ENCODE results near the gene ERAP2.

Gene ERAP2

DNA sequence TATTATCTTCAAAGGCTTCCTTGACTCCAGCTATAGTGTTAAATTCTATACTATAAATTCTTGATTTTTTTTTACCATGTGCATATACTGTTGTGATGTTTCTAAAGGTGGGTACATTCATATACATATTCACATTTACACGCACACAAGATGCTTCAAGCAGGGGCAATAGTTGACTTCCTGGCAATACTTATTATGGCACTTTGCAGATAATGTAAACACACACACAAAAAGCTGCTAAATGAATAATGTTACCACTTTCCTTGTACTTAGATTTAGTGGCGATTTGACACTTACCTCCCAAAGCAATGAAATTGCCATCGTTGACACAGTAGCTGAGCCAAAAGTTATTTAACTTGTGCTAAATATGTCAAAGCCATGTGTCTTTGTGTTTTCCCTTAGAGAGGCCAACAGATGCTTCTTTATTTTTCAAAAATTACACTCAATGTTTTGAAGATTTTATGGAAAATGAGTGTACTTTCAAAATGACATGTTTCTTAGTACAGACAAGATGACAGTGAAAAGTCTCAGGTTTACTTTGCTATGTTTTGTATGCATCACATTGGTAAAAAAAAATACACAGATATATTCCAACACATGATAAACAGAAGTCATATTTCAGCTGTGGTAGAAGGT, 12.2 kb upstream of the ERAP2 start:
- TF ChIP-seq, protein P1, sequence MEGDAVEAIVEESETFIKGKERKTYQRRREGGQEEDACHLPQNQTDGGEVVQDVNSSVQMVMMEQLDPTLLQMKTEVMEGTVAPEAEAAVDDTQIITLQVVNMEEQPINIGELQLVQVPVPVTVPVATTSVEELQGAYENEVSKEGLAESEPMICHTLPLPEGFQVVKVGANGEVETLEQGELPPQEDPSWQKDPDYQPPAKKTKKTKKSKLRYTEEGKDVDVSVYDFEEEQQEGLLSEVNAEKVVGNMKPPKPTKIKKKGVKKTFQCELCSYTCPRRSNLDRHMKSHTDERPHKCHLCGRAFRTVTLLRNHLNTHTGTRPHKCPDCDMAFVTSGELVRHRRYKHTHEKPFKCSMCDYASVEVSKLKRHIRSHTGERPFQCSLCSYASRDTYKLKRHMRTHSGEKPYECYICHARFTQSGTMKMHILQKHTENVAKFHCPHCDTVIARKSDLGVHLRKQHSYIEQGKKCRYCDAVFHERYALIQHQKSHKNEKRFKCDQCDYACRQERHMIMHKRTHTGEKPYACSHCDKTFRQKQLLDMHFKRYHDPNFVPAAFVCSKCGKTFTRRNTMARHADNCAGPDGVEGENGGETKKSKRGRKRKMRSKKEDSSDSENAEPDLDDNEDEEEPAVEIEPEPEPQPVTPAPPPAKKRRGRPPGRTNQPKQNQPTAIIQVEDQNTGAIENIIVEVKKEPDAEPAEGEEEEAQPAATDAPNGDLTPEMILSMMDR (IDR thresholded peaks at IDR 0.05; ENCODE audit: borderline replicate concordance, insufficient read depth, low read depth, low read length), result no peak
- no peak overlapping the region for H3K4me3 ChIP-seq (ENCODE audit: low read depth, low read length)

DNA sequence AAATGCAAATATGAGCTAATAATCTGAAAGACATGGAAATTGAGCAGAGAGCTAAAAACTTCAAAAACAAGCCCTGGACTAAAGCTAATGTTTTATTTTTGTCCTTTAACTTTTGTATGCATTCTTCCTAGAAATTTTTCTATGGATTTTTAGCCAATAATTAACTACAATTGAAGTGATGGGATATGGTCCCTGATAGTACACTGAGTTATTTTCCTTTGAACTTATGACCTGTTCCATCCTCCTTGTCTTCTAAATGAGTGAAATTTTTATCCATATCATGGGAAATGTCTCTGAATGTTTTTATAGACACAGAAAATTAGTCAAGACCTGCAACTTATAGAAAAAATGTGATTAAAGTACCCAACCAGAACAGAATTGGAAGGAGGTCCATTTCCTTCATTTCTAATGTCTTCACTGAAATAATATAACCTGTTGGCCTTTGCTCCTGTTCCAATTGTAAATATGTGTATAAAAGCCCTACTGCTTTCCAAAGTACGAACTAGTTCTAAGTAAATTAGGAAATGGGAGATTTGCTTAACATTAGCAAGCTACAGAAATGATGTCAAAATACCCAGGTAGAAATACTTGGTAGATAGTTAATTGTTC, 11.3 kb upstream of the ERAP2 start:
- no peak overlapping the region for H3K4me3 ChIP-seq (ENCODE audit: low read depth, low read length)
- TF ChIP-seq, protein P1 (IDR thresholded peaks at IDR 0.05; ENCODE audit: borderline replicate concordance, insufficient read depth, low read depth, low read length), result no peak

DNA sequence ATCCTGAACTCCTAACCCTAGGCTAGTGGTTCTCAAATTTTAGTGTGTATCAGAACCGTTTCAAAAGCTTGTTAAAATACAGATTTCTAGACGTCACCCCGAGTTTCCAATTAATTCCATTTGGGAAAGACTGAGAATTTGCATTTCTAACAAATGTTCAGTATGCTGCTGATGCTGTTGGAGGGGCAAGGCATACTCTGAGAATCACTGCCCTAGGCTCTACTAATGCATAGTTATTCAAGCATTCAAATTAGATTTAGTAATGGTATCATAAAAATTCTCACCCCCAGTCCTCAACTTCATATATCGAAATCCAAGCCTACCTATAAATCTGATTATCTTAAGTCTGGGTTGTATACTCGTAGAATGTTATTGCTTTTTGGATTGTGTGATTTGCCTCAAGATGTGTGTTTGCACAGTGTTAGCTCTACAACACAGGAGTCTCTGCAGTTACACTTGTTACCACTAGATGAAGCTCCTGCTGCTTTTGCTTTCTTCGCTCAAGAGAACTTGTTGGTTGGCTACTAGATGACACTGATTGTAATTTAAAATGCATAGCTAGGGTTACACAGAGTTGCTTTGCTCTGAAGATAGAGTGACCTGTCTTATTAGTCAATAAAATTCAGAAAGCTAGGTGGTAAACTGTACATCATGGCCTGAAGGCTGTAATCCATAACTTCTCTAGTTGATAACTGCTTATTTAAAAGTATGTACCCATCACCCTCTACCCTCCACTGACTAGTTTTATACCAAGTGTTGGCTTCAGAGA, 7.5 kb upstream of the ERAP2 start:
- TF ChIP-seq, protein P1 (IDR thresholded peaks at IDR 0.05; ENCODE audit: borderline replicate concordance, insufficient read depth, low read depth, low read length), result peak; percentile 96
- H3K4me3 ChIP-seq (ENCODE audit: low read depth, low read length), result no peak overlapping the region

DNA sequence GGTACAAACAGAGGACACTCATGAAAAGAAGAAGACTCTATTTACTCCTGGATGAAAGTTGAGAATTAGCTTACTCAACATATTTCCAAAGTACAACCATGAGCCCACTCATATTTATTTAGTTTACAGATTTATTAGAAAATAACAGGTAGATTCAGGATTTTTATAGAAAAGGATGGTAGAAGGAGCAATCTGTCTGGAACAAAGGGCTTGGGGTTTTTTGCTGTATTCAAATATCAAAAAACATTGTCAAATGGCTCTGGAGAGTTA, 7.0 kb upstream of the ERAP2 start:
- no peak overlapping the region for H3K4me3 ChIP-seq (ENCODE audit: low read depth, low read length)
- TF ChIP-seq, protein P1 (IDR thresholded peaks at IDR 0.05; ENCODE audit: borderline replicate concordance, insufficient read depth, low read depth, low read length), result no peak

DNA sequence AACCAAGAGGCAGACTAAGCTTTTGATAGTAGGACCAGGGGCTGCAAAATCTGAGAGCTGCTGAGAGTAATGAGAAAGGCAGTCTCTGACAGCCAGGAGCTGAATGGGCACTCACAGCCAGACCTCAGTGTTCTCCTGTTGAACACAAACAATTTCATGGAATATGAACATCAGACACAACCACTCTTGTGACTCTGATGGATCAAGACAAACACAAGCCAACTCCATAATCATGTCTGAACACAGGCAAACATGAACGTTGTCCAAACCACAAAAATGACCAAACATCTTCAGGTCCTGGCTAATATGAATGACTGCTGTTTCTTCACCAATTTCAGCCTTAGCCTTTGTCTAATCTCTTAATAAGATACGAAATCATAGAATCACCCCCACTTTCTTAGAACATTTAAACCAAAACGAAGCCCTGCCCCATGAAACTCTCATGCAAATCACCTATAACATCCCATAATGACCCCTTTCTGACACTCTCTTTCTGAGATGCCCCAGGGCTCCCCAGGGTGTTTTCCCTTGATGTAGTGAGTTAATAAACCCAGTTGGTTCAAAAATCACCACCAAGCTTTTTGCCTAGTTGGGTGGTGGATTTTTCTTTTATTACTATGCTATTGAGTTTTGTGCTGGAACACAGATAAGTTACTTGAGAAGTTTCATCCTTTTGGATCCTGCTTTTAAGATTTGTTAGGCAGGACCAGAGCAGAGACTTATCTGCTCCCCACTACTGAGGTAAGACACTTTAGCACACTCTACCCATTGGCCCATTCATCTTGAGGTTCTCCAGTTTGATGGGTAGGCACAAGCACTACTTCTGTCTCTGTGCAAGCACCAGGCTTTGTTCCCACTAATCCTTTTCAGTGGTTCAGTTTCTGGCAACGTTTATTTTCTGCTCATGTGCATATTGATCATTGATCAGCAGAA, 5.9 kb upstream of the ERAP2 start:
- no peak overlapping the region for H3K4me3 ChIP-seq (ENCODE audit: low read depth, low read length)
- TF ChIP-seq, protein P1 (IDR thresholded peaks at IDR 0.05; ENCODE audit: borderline replicate concordance, insufficient read depth, low read depth, low read length), result no peak

DNA sequence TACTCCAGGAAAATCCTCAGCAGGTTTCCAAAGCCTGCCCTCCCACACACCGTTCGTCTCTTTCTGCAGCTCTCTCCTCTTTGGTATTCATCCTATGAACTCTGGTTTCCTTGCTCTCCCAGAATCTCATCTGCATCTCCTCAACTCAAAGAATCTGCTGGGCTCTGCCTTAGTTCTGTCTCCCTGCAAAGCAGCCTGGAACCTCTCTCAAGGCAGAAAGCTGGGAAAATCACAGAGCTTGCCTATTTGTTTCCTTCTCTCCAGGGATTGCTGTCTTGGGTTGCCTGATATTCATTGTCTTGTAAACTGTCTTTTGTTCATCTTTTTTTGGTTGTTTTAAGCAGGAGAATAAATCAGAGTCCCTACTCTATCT, 5.3 kb upstream of the ERAP2 start:
- no peak overlapping the region for H3K4me3 ChIP-seq (ENCODE audit: low read depth, low read length)
- TF ChIP-seq, protein P1 (IDR thresholded peaks at IDR 0.05; ENCODE audit: borderline replicate concordance, insufficient read depth, low read depth, low read length), result no peak

Data from GM12875 (cell line).